ENCODE data around the gene CASP3. TPM values are rescaled to one million over a fixed set of nuclear protein-coding genes. Genes with fewer than 3 reads are reported as not detected.

The CASP3 gene
- total and polyA plus RNA-seq, 2 donors (not counting 1 experiment from before 2014, with no cell fraction given) = 7.9 to 15.8 TPM

GRCh38 chr4:184621518-184621917 is 27.7 kb downstream of the CASP3 start:
- Histone ChIP-seq H3K36me3 (replicated peaks in 1 of 2; ENCODE audit: control extremely low read depth in 1 of 2, control insufficient read depth in 1 of 2, extremely low read depth in 1 of 2, insufficient read depth in 2 of 2, low read length in 1 of 2) (peaks cover 0 to 2% of the 10 kb centered on the region in 2 experiments), H3K9me3 (ENCODE audit: control extremely low read depth in 1 of 3, control insufficient read depth in 2 of 3, insufficient read depth in 1 of 3, low read length in 2 of 3) (no peaks in the 10 kb centered on the region), H2AFZ (ENCODE audit: insufficient read depth, low read depth, low read length, poor library complexity, severe bottlenecking) (no peak overlapping the region), H3K9ac (ENCODE audit: low read length) (no peak overlapping the region), H3K27ac (ENCODE audit: low read length in 2 of 2) (no peak overlapping the region), H3K79me2 (ENCODE audit: control insufficient read depth, insufficient read depth, low read length) (no peaks in the 10 kb centered on the region), H4K20me1 (ENCODE audit: control insufficient read depth, insufficient read depth, low read length, poor library complexity, severe bottlenecking) (no peaks in the 10 kb centered on the region), H3K4me1 (ENCODE audit: control insufficient read depth in 2 of 2, insufficient read depth in 2 of 2, low read length in 2 of 2) (peaks cover 0 to 4% of the 10 kb centered on the region in 2 donors), H3K4me2 (replicated peaks; ENCODE audit: low read depth, low read length, poor library complexity, severe bottlenecking) (no peak overlapping the region), H3K27me3 (replicated peaks in 1 of 4; ENCODE audit: control extremely low read depth in 1 of 4, control insufficient read depth in 3 of 4, insufficient read depth in 4 of 4, low read length in 3 of 4) (no peaks in the 10 kb centered on the region), H3K4me3 (ENCODE audit: control extremely low read depth in 1 of 5, extremely low read depth in 1 of 5, insufficient read depth in 1 of 5, low read depth in 2 of 5, low read length in 4 of 5) (no peak overlapping the region)
- ChIA-PET POLR2A (no interaction called here), CTCF (no interaction called here)
- DNase-seq = no peak
- intact Hi-C loops (cut with micrococcal nuclease) = no loop called here
- Mint-ChIP-seq H3K27me3 (no peaks in the 10 kb centered on the region), H3K4me1 (peaks cover 23% of the 10 kb centered on the region), H3K9me3 (ENCODE audit: insufficient read depth) (no peaks in the 10 kb centered on the region), H3K4me3 (no peak overlapping the region), H3K27ac (no peak overlapping the region)
- TF ChIP-seq EZH2 (IDR thresholded peaks at IDR 0.05; ENCODE audit: borderline replicate concordance, insufficient read depth, low read depth, low read length, poor library complexity, severe bottlenecking) = no peak
- TF ChIP-seq CTCF (IDR thresholded peaks at IDR 0.05) = no peak
- 98% methylated on average over 3 of the region's 3 CpGs for WGBS (ENCODE audit: insufficient coverage)
- ATAC-seq (ENCODE audit: low read depth) = no peak

GRCh38 chr4:184620212-184620867 is 28.9 kb downstream of the CASP3 start:
- no peaks in the 10 kb centered on the region for H3K9me3 Mint-ChIP-seq (ENCODE audit: insufficient read depth)
- no peak overlapping the region for H3K4me3 Mint-ChIP-seq
- Histone ChIP-seq H3K4me1 (ENCODE audit: control insufficient read depth in 2 of 2, insufficient read depth in 2 of 2, low read length in 2 of 2) (peaks cover 0 to 5% of the 10 kb centered on the region in 2 donors), H4K20me1 (ENCODE audit: control insufficient read depth, insufficient read depth, low read length, poor library complexity, severe bottlenecking) (no peaks in the 10 kb centered on the region), H2AFZ (ENCODE audit: insufficient read depth, low read depth, low read length, poor library complexity, severe bottlenecking) (no peak overlapping the region), H3K9ac (ENCODE audit: low read length) (no peak overlapping the region), H3K79me2 (ENCODE audit: control insufficient read depth, insufficient read depth, low read length) (no peaks in the 10 kb centered on the region), H3K36me3 (replicated peaks in 1 of 2; ENCODE audit: control extremely low read depth in 1 of 2, control insufficient read depth in 1 of 2, extremely low read depth in 1 of 2, insufficient read depth in 2 of 2, low read length in 1 of 2) (no peaks in the 10 kb centered on the region), H3K4me2 (replicated peaks; ENCODE audit: low read depth, low read length, poor library complexity, severe bottlenecking) (no peak overlapping the region), H3K27ac (ENCODE audit: low read length in 2 of 2) (no peak overlapping the region), H3K9me3 (ENCODE audit: control extremely low read depth in 1 of 3, control insufficient read depth in 2 of 3, insufficient read depth in 1 of 3, low read length in 2 of 3) (peaks cover 0 to 5% (median 0%) of the 10 kb centered on the region in 3 donors), H3K27me3 (replicated peaks in 1 of 4; ENCODE audit: control extremely low read depth in 1 of 4, control insufficient read depth in 3 of 4, insufficient read depth in 4 of 4, low read length in 3 of 4) (no peaks in the 10 kb centered on the region), H3K4me3 (ENCODE audit: control extremely low read depth in 1 of 5, extremely low read depth in 1 of 5, insufficient read depth in 1 of 5, low read depth in 2 of 5, low read length in 4 of 5) (no peak overlapping the region)
- ATAC-seq (ENCODE audit: low read depth) (no peak), DNase-seq (no peak)
- no peak overlapping the region for H3K27ac Mint-ChIP-seq
- no peaks in the 10 kb centered on the region for H3K27me3 Mint-ChIP-seq
- H3K4me1 Mint-ChIP-seq = peaks cover 19% of the 10 kb centered on the region
- no peak for TF ChIP-seq EZH2 (IDR thresholded peaks at IDR 0.05; ENCODE audit: borderline replicate concordance, insufficient read depth, low read depth, low read length, poor library complexity, severe bottlenecking)
- no peak for TF ChIP-seq CTCF (IDR thresholded peaks at IDR 0.05)
- POLR2A ChIA-PET = no interaction called here
- 90% methylated on average over 7 of the region's 11 CpGs for WGBS (ENCODE audit: insufficient coverage)
- intact Hi-C loops (cut with micrococcal nuclease) = no loop called here
- CTCF ChIA-PET = no interaction called here

Measured in B cell (primary cell).